Measurements from ENCODE around the gene PTPRCAP.
"Not testable (repeated sequence)": the region's sequence is repeated elsewhere in the genome, so short reads cannot be mapped to it uniquely, and the experiment has no call there.

Gene PTPRCAP

DNA sequence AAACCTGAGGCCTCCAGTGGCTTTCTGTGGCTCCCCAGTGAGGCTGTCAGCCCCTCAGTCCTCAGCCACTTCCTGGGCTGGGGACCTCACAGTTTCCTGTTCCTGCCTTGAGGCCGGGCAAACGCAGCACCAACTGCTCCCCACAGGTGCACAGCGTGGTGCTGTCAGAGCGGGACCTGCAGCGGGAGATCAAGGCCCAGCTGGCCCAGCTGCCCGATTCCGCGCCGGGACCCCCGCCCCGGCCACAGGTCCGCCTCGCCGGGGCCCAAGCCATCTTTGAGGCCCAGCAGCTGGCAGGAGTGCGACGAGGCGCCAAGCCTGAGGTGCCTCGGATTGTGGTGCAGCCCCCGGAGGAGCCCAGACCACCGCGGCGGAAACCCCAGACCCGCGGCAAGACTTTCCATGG lies 28.2 kb downstream of the PTPRCAP start:
- DNase-seq (ENCODE audit: low read depth): no peak

DNA sequence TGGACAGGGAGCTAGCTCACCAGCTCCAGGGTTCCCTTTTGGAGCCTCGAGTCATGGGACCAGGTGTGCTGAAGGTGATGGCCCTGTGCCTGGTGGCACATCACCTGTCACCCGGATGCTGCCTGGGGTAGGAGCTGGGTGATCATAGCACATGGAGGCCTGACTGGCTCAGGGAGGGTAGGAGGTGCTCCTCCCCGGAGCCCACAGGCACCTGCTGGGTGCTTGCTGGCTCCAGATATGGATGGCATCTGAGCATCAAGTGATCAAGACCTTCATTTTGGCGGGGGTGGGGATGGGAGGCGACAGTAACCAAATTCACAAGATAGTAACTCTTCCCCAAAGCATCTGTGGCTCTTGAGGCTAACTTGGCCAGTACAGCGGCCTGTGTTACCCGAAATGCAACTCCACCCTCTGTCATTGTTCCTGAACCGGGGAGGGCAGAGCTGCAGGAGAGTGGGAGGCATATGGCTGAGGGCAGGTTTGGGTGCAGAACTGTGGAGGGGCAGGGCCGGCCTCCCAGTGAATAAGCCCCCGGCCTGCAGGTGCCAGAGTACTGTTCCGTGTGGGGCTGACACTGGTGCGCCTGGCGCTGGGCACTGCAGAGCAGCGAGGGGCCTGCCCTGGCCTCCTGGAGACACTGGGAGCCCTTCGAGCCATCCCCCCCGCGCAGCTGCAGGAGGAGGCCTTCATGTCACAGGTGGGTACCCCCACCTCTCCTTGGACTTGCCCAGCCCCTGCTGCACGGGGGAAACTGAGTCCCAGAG lies 28.9 kb downstream of the PTPRCAP start:
- no peak for DNase-seq (ENCODE audit: low read depth)

DNA sequence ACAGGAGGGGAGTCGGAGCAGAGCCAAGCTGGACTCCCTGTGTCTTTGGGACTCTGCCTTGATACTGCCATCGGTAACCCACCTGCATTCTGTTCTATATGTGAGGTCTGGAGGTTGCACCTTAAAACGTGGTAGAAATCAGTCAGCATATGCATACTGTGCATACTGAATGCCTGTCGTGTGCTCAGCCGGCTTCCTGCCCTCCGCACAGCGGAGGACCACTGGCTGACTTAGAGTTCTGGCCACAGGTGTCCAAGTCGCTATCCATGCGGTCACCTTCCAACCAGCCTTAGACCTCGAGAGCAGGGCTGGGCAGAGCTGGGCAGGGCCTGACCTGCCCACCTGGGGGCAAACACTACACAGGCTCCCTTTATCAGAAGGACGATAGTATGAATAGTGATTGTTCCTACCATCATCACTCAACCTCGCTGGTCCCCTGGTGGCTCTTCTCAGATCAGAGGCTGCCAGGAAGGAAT lies 29.8 kb downstream of the PTPRCAP start:
- no peak for DNase-seq (ENCODE audit: low read depth)

DNA sequence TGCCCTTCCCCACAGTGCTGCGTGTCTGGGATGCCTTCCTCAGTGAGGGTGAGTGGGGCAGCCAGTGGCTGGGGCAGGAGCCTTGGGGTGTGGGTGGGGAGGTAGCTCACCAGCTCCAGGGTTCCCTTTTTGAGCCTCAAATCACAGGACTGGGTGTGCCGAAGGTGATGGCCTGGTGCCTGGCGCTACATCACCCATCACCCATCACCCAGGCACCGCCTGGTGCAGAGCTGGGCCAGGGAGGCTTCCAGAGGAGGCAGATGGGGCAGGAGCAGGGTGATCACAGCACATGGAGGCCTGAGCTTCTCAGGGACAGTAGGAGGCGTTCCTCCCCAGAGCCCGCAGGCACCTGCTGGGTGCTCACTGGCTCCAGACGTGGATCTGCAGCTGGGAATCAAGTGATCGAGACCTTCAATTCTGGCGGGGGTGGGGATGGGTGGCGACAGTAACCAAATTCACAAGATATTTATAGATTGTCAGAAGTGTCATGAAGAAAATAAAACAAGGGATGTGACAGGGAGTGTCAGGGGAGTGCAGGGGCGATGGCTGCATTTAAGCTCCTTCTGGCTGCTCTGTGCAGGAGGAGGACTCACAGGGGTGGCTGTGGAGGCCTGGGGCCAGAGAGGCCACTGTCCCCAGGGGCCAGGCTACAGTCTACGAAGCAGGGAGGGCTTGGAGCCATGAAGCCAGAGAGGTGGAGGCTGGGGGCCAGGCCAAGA lies 30.4 kb downstream of the PTPRCAP start:
- no peak for DNase-seq (ENCODE audit: low read depth)

DNA sequence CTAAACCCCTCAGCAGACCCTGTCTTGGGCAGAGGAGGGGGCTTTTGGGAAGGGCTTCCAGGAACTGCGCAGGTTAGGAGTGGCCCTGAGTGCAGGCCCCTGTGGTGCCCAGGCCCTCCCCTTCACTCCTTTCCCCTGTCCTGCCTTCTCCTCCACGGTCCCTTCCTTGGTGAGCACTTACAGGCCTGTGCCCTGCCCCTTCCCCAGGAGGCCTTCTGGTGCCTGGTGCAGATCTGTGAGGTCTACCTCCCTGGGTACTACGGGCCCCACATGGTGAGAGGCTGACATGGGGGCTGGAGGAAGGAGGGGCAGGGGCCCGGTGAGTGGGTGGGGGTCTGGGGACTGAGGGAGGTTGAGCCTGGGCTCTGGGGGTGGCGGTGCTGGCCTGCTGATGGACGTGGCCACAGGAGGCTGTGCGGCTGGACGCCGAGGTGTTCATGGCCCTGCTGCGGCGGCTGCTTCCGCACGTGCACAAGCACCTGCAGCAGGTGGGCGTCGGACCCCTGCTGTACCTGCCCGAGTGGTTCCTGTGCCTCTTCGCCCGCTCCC lies 31.0 kb downstream of the PTPRCAP start:
- no peak for DNase-seq (ENCODE audit: low read depth)

DNA sequence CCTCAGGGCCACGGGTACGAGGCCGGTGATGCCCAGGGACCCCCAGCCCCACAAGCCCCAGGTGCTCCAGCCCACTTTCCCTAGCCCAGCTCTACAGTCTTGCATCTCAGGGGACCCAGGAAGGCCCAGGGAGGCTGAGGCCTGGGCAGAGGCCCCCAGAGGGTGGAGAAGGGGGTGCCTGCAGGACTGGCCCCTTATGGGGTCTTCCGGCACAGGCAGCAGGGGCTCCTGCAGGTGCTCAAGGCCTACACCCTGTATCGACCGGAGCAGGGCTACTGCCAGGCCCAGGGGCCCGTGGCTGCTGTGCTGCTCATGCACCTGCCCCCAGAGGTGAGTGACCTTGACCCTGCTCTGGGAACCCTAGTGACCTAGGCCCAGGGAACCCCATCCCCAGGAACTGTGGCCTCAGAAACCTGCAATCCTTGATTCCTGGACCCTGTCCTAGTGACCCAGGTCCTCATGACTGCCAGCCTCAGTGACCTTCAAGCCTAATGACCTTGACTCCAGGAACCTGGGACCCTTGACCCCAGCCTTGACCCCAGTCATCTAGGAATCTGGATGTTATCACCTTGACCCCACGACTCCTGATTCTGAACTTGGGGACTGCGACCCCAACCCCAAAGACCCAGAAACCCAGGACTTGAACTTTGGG lies 31.7 kb downstream of the PTPRCAP start:
- no peak for DNase-seq (ENCODE audit: low read depth)

DNA sequence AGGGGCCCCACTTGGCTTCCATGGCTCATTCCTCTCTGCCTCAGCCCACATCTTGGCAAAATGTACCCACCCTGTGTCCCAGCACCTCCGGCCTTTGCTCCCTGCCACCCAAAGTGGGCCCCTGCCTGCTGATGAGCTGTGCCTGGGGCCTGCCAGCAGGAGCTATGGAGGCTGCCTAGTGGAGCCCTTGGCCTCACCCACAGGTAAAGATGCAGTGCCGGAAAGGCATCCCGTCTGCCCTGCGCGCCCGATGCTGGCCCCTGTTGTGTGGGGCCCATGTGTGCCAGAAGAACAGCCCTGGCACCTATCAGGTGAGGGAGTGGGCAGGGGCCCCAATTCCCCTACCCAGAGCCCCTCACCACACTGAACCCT lies 32.3 kb downstream of the PTPRCAP start:
- DNase-seq (ENCODE audit: low read depth): no peak

DNA sequence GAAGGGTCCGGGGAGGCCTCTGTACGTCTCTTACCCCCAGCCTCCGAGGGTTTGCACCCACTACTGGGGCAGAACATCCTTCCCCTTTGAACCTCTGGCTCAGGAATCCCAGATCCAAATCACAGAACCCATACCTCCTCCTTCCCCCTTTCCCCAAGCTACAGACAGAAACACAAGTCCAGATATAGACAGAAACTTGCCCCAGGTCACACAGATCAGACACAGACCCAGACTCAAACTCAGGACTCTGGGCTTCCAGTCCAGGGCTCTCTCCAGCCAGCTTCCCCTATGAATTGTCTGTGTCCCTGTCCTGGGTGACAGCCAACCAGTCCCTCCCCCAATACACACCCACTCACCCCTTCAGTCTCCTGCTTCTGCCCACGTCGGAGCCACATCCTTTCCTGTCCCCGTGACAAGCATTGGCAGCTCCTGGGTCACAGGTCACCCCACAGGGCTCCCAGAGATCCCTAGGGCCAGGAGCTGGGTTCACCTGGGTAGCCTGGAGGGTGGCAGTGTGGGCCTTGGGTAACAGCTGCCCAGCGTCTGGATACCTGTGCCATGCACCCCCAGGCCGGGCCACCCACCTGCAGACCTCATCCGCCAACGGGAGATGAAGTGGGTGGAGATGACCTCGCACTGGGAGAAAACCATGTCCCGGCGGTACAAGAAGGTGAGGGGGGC lies 32.8 kb downstream of the PTPRCAP start:
- DNase-seq (ENCODE audit: low read depth): no peak

DNA sequence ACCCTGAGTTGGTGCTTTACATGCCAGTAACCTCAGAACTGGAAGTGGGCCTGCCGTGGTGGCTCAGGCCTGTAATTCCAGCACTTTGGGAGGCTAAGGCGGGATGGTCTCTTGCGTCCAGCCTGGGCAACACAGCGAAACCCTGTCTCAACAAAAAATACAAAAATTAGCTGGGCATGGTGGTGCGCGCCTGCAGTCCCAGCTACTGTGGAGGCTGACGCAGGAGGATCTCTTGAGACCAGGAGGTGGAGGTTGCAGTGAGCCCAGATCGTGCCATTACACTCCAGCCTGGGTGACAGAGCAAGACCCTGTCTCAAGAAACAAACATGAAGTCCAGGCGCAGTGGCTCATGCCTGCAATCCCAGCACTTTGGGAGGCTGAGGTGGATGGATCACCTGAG lies 34.4 kb downstream of the PTPRCAP start:
- not testable (repeated sequence) for DNase-seq (ENCODE audit: low read depth)

DNA sequence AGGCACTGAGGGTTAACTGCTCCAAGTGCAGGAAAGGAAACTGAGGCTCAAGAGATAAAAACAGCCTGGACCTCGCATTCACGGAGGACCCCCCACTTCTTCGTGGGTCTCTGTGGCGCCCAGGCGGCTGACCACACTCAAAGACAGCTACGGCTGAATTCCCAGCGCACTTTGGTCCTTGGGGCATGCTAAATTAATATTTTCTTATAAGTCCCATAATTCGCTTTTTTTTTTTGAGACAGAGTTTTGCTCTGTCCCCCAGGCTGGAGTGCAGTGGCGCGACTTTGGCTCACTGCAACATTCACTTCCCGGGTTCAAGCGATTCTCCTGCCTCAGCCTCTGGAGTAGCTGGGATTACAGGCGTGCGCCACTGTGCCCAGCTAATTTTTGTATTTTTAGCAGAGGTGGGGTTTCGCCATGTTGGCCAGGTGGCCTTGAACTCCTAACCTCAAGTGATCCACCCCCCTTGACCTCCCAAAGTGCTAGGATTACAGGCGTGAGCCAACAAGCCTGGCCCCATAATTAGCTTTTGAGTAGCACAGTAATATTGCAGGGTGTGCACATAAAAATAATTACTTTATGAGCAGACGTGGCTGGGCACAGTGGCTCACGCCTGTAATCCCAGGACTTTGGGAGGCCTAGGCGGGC lies 35.2 kb downstream of the PTPRCAP start:
- not testable (repeated sequence) for DNase-seq (ENCODE audit: low read depth)

DNA sequence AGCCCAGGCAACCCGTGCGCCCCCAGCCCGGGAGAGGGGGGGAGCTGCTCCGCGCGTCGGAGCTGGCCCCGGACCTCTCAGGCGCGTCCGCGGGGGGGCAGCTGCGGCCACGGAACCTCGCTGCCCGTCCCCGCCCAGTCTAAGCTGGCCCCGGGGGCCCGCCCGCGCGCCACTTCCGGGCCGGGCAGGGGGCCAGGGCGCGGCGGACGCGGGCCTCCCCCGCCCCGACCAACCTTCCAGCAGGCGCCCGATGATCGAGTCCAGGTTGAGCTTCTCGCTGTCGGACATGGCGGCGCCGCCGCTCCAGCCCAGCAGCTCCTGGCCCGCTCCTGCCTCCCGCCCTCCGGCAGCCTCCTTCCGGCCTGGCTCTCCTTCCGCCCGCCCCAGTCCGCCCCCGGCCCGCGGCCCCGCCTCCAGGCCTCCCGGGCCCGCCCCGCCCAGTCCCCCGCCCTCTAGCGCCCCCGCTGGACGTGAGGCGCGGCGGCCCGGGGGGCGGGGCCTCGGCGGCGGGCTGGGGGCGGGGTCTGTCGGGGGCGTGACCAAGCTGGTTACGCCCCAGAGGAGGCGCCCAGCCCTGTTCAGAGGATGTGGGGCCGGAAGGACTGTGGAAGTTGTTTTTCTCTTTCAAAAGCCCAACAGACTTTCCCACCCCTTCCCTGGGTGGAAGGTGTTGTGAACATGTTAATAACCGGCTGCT lies 35.8 kb downstream of the PTPRCAP start, which contains the start of gene PPP1CA:
PPP1CA (minus strand) TSS at position 364 of the 697 bp plus-strand sequence; CDS start at position 288, 76 bp downstream.
- peak; percentile 47 for DNase-seq (ENCODE audit: low read depth)

DNA sequence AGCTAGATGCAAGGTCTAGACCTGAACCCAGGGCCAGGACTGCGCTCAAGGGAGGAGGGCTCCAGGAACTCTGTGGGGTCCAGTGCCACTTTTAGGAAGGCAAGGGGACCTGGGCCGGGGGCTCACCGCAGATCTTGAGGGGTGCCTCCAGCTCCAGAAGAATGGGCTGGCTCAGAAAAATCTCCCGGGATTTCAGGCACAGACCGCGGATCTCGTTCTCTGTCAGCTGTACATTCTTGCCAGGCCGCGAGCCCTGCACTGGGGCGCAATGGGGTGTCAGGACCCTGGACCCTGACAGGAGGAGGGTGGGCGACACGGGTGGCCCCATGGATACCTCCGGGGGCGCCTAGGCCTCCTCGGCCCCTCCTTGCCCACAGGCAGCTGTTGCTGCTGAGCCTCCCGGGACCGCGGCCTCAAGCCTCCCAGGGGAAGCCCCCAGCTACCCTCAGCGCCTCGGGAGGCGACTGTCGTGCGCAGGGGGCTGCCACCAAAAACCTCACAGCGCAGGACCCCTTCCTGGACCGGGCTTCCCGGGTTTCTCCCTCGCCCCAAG lies 36.5 kb downstream of the PTPRCAP start:
- no peak for DNase-seq (ENCODE audit: low read depth)

DNA sequence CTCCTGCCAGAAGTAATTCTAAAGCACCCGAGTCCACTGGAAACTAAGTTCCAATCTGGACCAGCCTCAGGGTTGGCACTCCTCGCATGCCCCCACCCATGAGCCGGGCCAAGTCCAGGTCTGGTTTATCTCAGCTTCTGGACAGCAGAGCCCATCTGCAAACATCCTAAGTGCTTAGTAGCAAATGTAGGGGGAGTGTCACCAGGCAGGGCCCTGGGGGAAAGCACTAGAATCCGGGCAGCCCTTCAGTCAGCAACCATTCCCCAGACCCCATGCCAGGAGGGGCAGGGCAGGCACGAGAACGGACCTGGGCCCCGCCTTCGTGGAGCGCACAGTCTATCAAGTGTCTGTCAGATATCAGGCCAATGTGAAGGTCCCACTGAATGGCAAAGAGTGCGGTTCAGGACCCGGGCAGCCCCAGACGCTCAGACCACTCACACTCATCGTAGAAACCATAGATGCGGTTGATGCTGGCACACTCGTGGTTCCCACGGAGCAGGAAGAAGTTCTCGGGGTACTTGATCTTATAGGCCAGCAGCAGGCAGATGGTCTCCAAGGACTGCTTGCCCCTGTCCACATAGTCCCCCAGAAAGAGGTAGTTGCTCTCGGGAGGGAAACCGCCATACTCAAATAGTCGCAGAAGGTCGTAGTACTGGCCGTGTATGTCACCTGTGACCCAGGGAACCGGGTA lies 37.1 kb downstream of the PTPRCAP start:
- DNase-seq (ENCODE audit: low read depth): no peak

DNA sequence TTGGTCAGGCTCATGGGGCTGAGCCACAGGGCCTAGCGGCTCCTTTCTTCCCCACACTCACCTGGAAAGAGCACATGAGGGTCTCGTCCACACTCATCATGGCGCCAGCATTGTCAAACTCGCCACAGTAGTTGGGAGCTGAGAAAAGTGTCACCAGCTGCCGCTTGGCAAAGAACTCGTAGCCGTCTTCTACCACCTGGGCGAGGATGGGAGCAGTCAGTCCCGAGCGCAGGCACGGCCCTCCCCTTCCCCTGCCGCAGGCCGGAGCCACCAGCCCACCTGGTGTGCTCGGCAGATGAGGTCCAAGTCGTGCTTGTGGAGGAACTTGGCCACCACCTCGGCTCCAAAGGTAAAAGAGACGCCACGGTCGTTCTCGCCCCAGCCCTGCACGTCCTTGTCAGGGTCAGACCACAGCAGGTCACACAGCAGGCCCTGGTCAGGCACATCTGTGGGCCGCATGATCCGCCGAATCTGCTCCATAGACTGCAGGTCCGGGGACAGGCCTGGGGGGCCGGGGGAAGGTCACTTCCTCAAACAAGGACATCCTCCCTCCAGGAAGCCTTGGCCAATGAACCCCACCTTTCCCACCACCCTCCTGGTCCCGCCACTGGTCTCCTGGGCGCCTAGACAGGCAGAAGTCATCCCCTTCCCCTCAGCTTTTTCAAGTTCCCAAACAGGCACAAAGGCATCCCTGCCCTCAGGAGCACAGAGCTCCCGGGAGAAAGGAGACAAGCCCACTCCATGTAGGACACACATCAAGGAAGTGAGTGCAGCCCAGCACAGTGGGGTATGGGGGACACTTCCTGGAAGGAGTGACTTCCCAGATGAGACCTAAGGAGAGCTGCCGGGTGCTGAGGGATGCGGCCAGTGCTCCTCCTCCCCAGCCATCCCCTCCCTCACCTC lies 38.6 kb downstream of the PTPRCAP start:
- no peak for DNase-seq (ENCODE audit: low read depth)

DNA sequence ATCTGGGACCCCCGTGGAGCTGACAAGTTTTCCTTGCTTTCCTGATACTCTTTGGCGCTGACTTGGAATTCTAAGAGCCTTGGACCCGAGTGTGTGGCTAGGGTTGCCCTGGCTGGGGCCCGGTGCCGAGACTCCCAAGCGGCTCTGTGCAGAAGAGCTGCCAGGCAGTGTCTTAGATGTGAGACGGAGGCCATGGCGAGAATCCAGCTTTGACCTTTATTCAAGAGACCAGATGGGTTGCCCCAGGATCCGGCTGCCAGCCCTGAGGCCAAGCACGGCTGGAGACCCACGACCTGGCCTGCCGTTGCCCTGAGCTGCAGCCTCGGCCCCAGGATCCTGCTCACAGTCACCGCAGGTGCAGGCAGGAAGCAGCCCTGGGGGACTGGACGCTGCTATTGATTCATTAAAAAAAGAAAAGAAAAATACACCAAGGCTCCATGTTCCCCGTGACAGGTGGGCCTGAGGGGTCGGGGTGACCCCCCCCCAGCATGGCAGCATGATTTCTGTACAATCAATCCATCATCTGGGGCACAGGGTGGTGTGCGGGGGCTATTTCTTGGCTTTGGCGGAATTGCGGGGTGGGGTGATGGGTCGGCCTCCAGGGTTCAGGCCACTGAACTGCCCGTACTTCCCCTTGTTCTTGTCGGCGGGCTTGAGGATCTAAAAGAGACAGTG lies 39.4 kb downstream of the PTPRCAP start:
- no peak for DNase-seq (ENCODE audit: low read depth)

DNA sequence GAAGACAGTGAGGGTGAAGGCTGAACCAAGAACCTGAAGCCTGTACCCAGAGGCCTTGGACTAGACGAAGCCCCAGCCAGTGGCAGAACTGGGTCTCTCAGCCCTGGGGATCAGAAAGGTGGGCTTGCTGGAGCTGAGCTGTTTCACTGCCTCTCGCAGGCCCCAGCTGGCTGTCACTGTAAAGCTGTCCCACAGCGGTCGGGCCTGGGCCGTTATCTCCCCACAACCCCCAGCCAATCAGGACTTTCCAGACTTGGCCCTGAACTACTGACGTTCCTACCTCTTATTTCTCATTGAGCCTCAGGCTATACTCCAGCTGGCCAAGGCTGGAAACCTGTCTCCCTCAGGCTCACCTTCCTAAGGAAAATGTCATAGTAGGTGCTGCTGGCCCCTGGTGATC lies 39.9 kb downstream of the PTPRCAP start:
- DNase-seq (ENCODE audit: low read depth): no peak

DNA sequence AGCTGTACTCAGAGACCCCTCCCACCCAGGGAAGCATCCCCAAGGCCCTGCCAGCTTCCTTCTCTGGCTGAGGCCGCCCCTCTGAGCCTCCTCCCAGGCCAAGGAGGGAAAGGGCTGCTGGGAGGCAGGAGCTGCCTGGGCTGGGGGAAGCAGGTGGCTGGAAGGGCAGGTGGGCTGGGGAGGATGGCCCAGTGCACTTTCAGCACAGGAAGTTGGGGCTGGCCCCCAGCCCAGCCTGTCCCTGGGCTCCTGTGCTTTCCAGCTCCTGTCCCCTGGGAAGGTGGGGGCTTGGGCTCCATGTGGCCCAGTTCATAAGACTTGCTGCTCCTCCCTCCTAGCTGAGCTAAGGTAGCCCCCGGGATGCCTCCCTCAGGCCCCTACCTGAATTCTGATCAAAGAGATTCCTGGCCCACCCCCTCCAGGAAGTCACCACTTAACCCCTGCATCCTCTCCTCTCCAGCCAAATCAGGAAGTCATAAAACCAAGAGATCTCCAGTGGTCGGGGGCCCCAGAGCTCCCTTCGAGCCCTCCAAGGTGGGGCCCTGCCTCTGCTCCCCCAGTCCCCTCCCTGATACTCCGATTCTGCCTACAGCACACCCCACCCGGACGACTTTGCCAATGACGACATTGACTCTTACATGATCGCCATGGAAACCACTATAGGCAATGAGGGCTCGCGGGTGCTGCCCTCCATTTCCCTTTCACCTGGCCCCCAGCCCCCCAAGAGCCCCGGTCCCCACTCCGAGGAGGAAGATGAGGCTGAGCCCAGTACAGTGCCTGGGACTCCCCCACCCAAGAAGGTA lies 40.7 kb downstream of the PTPRCAP start:
- no peak for DNase-seq (ENCODE audit: low read depth)

DNA sequence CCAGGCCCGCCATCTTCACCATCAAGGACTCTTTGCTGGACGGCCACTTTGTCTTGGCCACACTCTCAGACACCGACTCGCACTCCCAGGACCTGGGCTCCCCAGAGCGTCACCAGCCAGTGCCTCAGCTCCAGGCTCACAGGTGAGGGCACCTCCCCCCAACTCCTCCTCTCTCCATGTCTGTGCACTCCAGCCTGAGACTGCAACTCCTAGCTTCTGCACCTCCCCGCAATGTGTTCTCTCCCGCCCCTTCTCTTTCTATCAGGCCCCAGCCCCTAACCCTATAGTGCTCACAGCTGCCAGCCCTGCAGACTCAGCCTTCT lies 41.3 kb downstream of the PTPRCAP start:
- no peak for DNase-seq (ENCODE audit: low read depth)
